HEK293T (cell line): ENCODE results near the gene TMEM243.

Experiments used
- ARNT ChIP-seq: fragments of 450-650 bp; IDR thresholded peaks from 2 replicates; pipeline ENCODE4 v1.6.1; 2017; ENCODE audit warnings: mild to moderate bottlenecking
- BHLHE40 ChIP-seq: fragments of 450-650 bp; IDR thresholded peaks from 2 replicates; pipeline ENCODE4 v1.6.1; 2016; ENCODE audit warnings: mild to moderate bottlenecking, moderate library complexity, borderline replicate concordance
- ELF4 ChIP-seq: fragments of 450-650 bp; IDR thresholded peaks from 2 replicates; pipeline ENCODE4 v1.6.1; 2017; ENCODE audit warnings: antibody characterized with exemption
- FOXA1 ChIP-seq: fragments of 450-650 bp; IDR thresholded peaks from 2 replicates; pipeline ENCODE4 v1.6.1; 2016; ENCODE audit warnings: mild to moderate bottlenecking
- FOXM1 ChIP-seq: fragments of 450-650 bp; IDR thresholded peaks from 2 replicates; pipeline ENCODE4 v1.6.1; 2017; ENCODE audit warnings: mild to moderate bottlenecking, borderline replicate concordance
- HDGF ChIP-seq: fragments of 450-650 bp; IDR thresholded peaks from 2 replicates; pipeline ENCODE4 v1.6.1; 2017; ENCODE audit warnings: antibody characterized with exemption, borderline replicate concordance
- NFRKB ChIP-seq: fragments of 450-650 bp; IDR thresholded peaks from 2 replicates; pipeline ENCODE4 v1.6.1; 2016; ENCODE audit warnings: mild to moderate bottlenecking, moderate library complexity
- SP1 ChIP-seq: fragments of 450-650 bp; IDR thresholded peaks from 2 replicates; pipeline ENCODE4 v1.6.1; 2017
- TARDBP ChIP-seq: fragments of 450-650 bp; IDR thresholded peaks from 2 replicates; pipeline ENCODE4 v1.6.1; 2016
- ZNF384 ChIP-seq: fragments of 450-650 bp; IDR thresholded peaks from 2 replicates; pipeline ENCODE4 v1.6.1; 2016
- TF ChIP-seq, protein P1 (sequence below): fragments of 450-650 bp; IDR thresholded peaks from 2 replicates; pipeline ENCODE4 v1.6.1; 2016

DNA sequence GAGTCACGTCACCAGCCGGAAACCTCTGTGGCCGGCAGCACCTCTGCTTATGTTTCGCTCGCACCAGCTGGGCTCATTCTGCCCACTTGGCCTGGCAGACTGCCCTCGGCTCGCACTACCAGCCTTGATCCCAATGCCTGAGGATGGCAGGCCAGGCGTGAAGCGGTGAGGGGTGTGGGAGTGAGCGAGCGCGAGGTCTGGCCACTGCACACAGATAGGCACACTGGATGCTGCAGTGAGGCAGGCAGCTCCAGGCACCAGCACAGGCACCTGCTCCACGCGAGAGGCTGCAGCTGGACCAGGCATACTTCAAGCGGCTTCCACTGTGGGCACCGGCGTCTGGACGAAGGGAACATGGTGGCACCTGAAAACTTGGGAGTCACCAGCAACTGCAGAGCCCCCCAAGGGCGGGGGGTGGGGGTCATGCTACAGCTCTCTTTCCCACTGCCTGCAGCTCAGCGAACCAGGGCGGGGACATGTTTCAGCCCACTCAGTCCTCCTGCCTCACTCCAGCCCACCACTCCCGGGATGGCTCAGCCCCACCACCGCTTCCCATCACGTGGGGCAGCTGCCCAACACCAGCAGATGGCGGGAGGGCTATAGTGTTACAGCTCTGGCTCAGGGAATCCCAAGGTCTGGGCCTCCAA is 72.7 kb downstream of the TMEM243 start:
- no peak for TF ChIP-seq SP1
- no peak for TF ChIP-seq FOXM1
- TF ChIP-seq HDGF, result no peak
- TF ChIP-seq BHLHE40, result no peak
- no peak for TF ChIP-seq ELF4
- TF ChIP-seq, protein P1, sequence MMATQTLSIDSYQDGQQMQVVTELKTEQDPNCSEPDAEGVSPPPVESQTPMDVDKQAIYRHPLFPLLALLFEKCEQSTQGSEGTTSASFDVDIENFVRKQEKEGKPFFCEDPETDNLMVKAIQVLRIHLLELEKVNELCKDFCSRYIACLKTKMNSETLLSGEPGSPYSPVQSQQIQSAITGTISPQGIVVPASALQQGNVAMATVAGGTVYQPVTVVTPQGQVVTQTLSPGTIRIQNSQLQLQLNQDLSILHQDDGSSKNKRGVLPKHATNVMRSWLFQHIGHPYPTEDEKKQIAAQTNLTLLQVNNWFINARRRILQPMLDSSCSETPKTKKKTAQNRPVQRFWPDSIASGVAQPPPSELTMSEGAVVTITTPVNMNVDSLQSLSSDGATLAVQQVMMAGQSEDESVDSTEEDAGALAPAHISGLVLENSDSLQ, result no peak
- no peak for TF ChIP-seq ZNF384
- no peak for TF ChIP-seq TARDBP
- TF ChIP-seq ARNT, result no peak
- TF ChIP-seq NFRKB, result no peak
- no peak for TF ChIP-seq FOXA1
